RWPE1 (cell line): ENCODE measurements around the gene PRKCQ.

Source experiments
- CTCF ChIA-PET: fragments of 350-600 bp; sonication (Branson Sonifier 250); formaldehyde crosslinking; extraction: SDS; loops from one replicate; lab custom pipeline; 2021; lab: Yijun Ruan, JAX
- POLR2A ChIA-PET: fragments of 400-600 bp; formaldehyde crosslinking; extraction: SDS; loops from one replicate; lab custom pipeline; 2020; ENCODE audit warnings: antibody characterized with exemption; ENCODE audit not compliant: low non-redundant PET; lab: Yijun Ruan, JAX
- DNase-seq: peaks from one replicate; pipeline ENCODE4 v3.0.0; 2012; ENCODE audit warnings: low spot score
- H3K27ac ChIP-seq: fragments of 450-650 bp; 2 replicates; pipeline ENCODE4 v1.5.1; 2017
- TF ChIP-seq, protein P1 (sequence below): fragments of 450-650 bp; conservative IDR thresholded peaks from 2 replicates; pipeline ENCODE4 v1.5.1; 2017; ENCODE audit warnings: low read depth, mild to moderate bottlenecking

The PRKCQ gene

DNA sequence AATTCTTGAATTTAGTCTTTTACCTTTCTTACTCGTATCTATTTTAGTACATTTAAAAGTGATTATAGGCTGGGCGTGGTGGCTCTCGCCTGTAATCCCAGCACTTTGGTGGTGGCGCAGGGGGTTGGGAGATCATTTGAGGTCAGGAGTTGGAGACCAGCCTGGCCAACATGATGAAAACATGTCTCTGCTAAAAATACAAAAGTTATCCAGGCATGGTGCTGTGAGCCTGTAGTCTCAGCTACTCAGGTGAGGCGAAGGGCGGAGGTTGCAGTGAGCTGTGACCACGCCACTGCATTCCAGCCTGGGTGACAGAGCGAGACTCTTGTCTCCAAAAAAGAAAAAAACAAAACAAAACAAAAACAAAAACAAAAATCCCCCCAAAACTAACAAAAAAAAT lies 12.2 kb downstream of the PRKCQ start:
- no peak for DNase-seq
- TF ChIP-seq, protein P1, sequence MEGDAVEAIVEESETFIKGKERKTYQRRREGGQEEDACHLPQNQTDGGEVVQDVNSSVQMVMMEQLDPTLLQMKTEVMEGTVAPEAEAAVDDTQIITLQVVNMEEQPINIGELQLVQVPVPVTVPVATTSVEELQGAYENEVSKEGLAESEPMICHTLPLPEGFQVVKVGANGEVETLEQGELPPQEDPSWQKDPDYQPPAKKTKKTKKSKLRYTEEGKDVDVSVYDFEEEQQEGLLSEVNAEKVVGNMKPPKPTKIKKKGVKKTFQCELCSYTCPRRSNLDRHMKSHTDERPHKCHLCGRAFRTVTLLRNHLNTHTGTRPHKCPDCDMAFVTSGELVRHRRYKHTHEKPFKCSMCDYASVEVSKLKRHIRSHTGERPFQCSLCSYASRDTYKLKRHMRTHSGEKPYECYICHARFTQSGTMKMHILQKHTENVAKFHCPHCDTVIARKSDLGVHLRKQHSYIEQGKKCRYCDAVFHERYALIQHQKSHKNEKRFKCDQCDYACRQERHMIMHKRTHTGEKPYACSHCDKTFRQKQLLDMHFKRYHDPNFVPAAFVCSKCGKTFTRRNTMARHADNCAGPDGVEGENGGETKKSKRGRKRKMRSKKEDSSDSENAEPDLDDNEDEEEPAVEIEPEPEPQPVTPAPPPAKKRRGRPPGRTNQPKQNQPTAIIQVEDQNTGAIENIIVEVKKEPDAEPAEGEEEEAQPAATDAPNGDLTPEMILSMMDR, result no peak
- ChIA-PET CTCF (no interaction called here), POLR2A (interaction anchor here (0.6 kb wide), 1 partner anchor 127 kb away, joined by 3 read pairs; no protein-coding TSS in a partner anchor)
- H3K27ac ChIP-seq, result no peak overlapping the region

DNA sequence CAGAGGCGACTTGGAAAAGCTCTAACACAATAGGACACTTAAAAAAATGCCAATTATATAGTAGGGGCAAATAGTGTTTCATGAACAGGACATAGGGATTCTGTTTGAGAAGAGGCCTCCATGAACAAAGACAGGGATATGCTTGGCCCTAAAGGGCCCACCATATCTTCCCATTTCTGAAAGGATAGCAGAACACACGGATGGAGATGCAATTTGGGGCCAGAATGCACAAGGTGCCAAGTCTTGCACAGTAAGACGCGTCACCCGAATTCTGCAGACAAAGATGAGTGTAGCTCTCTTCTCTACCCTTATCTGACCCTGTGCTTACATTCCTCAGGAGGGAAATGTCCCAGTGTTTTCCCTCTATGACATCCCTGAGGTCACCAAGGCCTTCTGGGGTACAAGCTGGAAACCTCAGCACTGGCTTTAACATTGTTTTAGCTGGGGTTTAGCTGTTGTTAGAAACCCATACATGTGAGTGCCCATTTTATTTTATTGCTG lies 12.8 kb downstream of the PRKCQ start:
- H3K27ac ChIP-seq, result no peak overlapping the region

DNA sequence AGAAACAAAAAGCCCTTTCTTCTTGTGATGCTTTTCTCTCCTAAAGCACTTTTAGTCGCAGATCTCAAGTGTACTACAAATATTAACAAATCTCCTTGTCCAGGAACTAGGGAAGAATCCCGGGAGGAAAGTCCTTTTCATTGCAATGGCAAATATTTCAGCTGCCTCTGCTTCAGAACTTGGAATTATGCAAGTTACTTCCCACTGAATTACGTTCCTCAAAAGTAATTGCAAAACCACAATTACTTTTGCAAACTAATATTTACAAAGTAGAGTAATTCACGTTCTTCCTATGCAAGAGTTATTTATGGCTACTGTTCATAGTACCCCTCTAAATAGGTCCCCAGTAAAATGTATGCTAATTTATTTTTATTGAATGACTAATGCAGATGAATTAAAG lies 14.5 kb downstream of the PRKCQ start:
- no peak overlapping the region for H3K27ac ChIP-seq
- TF ChIP-seq, protein P1, result no peak
- DNase-seq, result no peak
- ChIA-PET CTCF (interaction anchor here (0.7 kb wide), 1 partner anchor 80 kb away, joined by 3 read pairs; no protein-coding TSS in a partner anchor), POLR2A (no interaction called here)

More for the DNA sequence above, 12.8 kb downstream of the PRKCQ start:
- DNase-seq, result no peak
- TF ChIP-seq, protein P1, result no peak
- ChIA-PET POLR2A (no interaction called here), CTCF (no interaction called here)

DNA sequence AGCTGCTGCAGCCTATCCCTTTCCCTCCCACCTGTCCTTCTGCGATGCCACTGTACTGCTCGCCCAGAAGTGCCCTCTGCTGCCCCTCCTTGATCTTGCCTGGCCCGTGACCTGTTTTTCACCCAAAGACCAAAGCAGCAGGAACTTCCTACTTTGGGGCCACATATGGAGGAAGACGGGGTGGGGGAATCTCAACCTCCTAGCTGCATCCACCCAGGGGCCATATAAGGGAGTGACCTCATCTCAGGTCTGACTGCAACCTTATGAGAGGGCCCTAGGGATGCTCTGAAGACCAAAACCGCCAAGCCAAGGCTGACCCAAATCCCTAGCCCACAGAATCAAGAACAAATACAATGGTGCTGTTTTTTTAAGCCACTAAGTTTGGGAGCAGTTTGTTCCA lies 15.7 kb downstream of the PRKCQ start:
- POLR2A ChIA-PET, result no interaction called here
- TF ChIP-seq, protein P1, result no peak
- CTCF ChIA-PET, result interaction anchor here (0.6 kb wide), 1 partner anchor 502 kb away, joined by 3 read pairs; no protein-coding TSS in a partner anchor
- no peak overlapping the region for H3K27ac ChIP-seq
- no peak for DNase-seq

DNA sequence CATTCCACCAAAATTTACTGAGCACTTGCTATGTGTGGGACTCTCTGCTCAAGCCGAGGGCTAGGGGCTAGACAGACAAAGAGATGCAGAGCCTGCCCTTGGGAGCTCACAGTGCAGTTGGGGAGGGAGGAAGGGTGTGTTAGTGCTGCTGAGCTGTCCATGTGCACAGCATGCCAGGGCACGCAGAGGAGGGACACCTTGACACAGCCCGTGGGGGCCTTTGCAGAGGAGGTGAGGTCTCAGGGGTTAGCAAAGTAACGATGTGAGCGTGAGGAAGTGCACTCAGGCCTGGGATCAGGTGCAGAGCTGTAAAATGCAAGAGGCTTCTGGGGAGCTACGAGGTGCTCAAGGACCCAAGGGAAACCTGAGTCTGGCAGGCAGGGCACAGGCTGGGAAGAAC lies 16.3 kb downstream of the PRKCQ start:
- ChIA-PET POLR2A (no interaction called here), CTCF (interaction anchor here (0.5 to 0.6 kb wide), 3 partner anchors 350 to 502 kb away, joined by 3 read pairs; no protein-coding TSS in a partner anchor)
- no peak overlapping the region for H3K27ac ChIP-seq
- no peak for DNase-seq
- TF ChIP-seq, protein P1, result no peak

DNA sequence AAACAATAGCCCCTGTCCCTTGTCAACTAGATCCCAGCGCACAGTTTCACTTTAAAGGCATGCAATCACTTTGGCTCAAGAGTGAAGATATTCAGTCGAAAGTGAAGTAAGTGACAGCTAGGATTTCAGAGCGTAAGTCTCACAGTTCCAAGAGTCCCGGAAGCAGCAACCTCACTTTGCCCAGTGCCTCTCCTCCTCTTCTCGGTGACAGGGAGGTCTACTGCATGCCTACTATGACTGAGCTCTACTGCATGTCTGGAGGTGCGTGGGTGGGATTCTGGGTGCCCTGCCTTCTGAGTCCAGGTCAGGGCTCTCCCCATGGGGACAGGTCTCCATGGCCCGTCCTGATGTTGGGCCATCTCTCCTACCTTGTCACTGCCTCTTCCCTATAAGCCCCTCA lies 17.0 kb downstream of the PRKCQ start:
- TF ChIP-seq, protein P1, result no peak
- ChIA-PET CTCF (interaction anchor here (0.5 to 0.6 kb wide), 2 partner anchors 77 to 391 kb away, joined by 3 read pairs; no protein-coding TSS in a partner anchor), POLR2A (no interaction called here)
- no peak overlapping the region for H3K27ac ChIP-seq
- no peak for DNase-seq
